AG09309 (cell line): ENCODE data around the gene MEIS3.
A peak's percentile ranks its signal among the peaks of the same experiment; 100 is the strongest.

ENCODE experiments used
- DNase-seq: peaks from one replicate; pipeline ENCODE4 v3.0.0-alpha.2; 2010; ENCODE audit warnings: low read depth
- H3K4me3 ChIP-seq: 2 replicates; pipeline ENCODE4 v1.5.1; 2011; ENCODE audit warnings: mild to moderate bottlenecking, low read depth, low read length, moderate library complexity; ENCODE audit not compliant: control insufficient read depth
- CTCF ChIP-seq: IDR thresholded peaks from 2 replicates; pipeline ENCODE4 v1.5.1; 2011; ENCODE audit warnings: mild to moderate bottlenecking, low read depth, low read length, inconsistent platforms; ENCODE audit not compliant: insufficient read depth, control insufficient read depth; ENCODE audit errors: missing control alignments

The MEIS3 gene

GRCh38 chr19:47436712-47437401, 17.5 kb upstream of the MEIS3 start:
- H3K4me3 ChIP-seq, result no peak overlapping the region
- no peak for DNase-seq
- peak; percentile 89 for TF ChIP-seq CTCF

- no peak overlapping the region for H3K4me3 ChIP-seq
- no peak for DNase-seq
- TF ChIP-seq CTCF, result no peak
Measured at GRCh38 chr19:47435883-47436417, 16.6 kb upstream of the MEIS3 start.

GRCh38 chr19:47435196-47435595, 15.9 kb upstream of the MEIS3 start:
- no peak for DNase-seq
- no peak overlapping the region for H3K4me3 ChIP-seq
- TF ChIP-seq CTCF, result no peak

GRCh38 chr19:47434088-47434487, 14.8 kb upstream of the MEIS3 start:
- no peak overlapping the region for H3K4me3 ChIP-seq
- DNase-seq, result no peak
- TF ChIP-seq CTCF, result no peak

- TF ChIP-seq CTCF, result no peak
- H3K4me3 ChIP-seq, result no peak overlapping the region
- DNase-seq, result no peak
Measured at GRCh38 chr19:47433121-47433520, 13.8 kb upstream of the MEIS3 start.

- no peak overlapping the region for H3K4me3 ChIP-seq
- DNase-seq, result no peak
- no peak for TF ChIP-seq CTCF
Measured at GRCh38 chr19:47432499-47432898, 13.2 kb upstream of the MEIS3 start.
